ENCODE measurements around the gene OGDHL.

GRCh38 chr10:49751636-49752510, 10.2 kb downstream of the OGDHL start:
- TF ChIP-seq CTCF (IDR thresholded peaks at IDR 0.05), result no peak
- no peak for TF ChIP-seq POLR2A (IDR thresholded peaks at IDR 0.05)
